GM10248 (cell line): ENCODE data around the gene CATSPERD.
"Not testable (repeated sequence)": the region's sequence is repeated elsewhere in the genome, so short reads cannot be mapped to it uniquely, and the experiment has no call there.

Experiments used
- CTCF ChIA-PET: fragments of 300-600 bp; sonication (Branson Sonifier 250); formaldehyde crosslinking; extraction: SDS; loops from one replicate; lab custom pipeline; 2021; ENCODE audit warnings: antibody characterized with exemption; lab: Yijun Ruan, JAX
- POLR2A ChIA-PET: fragments of 350-650 bp; sonication (Branson Sonifier 250); formaldehyde crosslinking; extraction: SDS; loops from one replicate; lab custom pipeline; 2020; ENCODE audit warnings: antibody characterized with exemption; lab: Yijun Ruan, JAX
- DNase-seq: peaks from one replicate; pipeline ENCODE4 v3.0.0; 2012; ENCODE audit errors: extremely low spot score
- CTCF ChIP-seq: IDR thresholded peaks from 2 replicates; pipeline ENCODE4 v1.5.1; 2012; ENCODE audit warnings: mild to moderate bottlenecking, low read depth; ENCODE audit errors: extremely low read depth, missing control alignments, control extremely low read depth

The CATSPERD gene

DNA sequence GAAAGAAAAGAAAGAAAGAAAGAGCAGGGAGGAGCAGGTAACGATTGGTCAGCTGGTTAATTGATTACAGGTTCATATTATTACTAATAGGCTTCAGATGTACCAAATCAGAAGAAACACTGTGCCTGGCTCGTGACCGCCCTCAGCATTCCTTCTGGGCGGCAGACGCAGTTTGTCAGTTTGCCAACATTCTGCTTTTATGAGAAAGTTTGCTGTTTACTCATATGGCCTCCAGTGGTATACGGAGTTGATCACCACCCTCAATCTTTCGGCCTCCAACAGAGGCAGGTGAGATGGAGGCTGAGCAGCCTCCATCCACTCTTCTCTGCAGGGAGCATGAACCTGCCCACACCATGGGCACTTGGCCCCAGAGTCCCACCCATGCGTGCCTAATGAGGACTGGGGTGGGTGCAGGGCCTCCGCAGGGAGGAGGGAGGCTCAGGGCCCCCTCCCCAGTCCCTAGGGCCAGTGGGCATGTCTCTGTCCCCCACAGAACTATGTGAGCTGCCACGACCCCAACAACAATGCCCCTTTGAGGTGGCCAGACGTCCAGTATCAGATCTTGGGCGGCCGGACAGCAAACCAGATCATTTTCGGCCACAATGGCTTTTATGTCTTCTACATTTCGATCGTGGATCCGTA is 55.4 kb downstream of the CATSPERD start:
- ChIA-PET POLR2A (no interaction called here), CTCF (no interaction called here)
- no peak for DNase-seq
- no peak for TF ChIP-seq CTCF

GRCh38 chr19:5778402-5778801 is 58.0 kb downstream of the CATSPERD start:
- DNase-seq = no peak
- ChIA-PET CTCF (no interaction called here), POLR2A (no interaction called here)
- TF ChIP-seq CTCF = no peak

DNA sequence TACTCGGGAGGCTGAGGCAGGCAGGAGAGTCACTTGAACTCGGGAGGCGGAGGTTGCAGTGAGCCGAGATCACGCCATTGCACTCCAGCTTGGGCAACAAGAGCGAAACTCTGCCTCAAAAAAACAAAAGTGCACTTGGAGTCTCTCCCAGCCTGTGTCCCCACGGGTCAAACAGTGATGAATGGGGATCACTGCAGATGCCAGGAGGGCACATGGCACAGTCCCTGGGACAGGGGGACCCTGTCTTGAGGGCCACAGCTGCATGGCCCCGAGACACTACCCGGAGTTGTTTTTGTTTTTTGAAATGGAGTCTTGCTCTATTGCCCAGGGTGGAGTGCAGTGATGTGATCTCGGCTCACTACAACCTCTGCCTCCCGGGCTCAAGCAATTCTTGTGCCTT is 60.5 kb downstream of the CATSPERD start:
- CTCF ChIA-PET = interaction anchor here (1.0 to 1.4 kb wide), 3 partner anchors 23 to 94 kb away, joined by 3 to 6 read pairs (median 6); no protein-coding TSS in a partner anchor
- POLR2A ChIA-PET, DNase-seq: not testable (repeated sequence)

DNA sequence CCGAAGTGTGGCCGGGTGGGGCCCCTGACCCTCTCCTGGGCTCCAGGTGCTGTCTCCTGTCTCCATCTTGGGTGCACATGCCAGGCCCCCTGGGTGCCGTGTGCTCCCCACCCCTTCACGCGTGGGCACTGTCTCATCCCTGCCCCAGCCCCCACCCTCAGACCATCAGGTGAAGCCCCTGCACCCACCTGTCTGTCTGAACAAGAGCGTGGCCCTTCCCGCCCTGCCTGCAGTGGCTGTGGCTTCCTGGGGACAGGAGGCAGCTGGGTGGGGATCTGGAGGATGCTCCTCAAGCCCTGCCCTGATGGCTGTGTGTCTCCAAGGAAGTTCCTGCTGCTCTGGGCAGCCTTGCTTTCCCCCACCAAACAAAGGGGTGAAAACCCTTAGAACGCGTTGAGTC is 61.9 kb downstream of the CATSPERD start:
- CTCF ChIA-PET = interaction anchor here (1.4 kb wide), 1 partner anchor 22 kb away, joined by 6 read pairs; no protein-coding TSS in a partner anchor
- no peak for DNase-seq
- POLR2A ChIA-PET = interaction anchor here (0.5 kb wide), 1 partner anchor 955 kb away, joined by 7 read pairs; no protein-coding TSS in a partner anchor
- no peak for TF ChIP-seq CTCF

GRCh38 chr19:5782945-5783919 is 62.8 kb downstream of the CATSPERD start:
- TF ChIP-seq CTCF = no peak
- POLR2A ChIA-PET = interaction anchor here (0.5 kb wide), 1 partner anchor 956 kb away, joined by 7 read pairs; no protein-coding TSS in a partner anchor
- no peak for DNase-seq
- CTCF ChIA-PET = interaction anchor here (1.1 to 2.4 kb wide), 3 partner anchors 10 to 63 kb away, joined by 4 to 6 read pairs (median 5); partner anchors contain the start of genes CATSPERD, LONP1 and NRTN

- ChIA-PET POLR2A (no interaction called here), CTCF (interaction anchor here (2.4 kb wide), 1 partner anchor 64 kb away, joined by 6 read pairs; the partner anchor contains the start of genes CATSPERD and LONP1)
- no peak for DNase-seq
- TF ChIP-seq CTCF = no peak
These were observed 64.2 kb downstream of the CATSPERD start, which contains the start of gene PRR22 for GRCh38 chr19:5784581-5785147. Gene PRR22, minus strand, starts transcription at chr19:5784746. Its CDS starts 86 bp downstream, at chr19:5784660.
